ENCODE measurements around the gene SLC30A10.
"Not testable (repeated sequence)": the region's sequence is repeated elsewhere in the genome, so short reads cannot be mapped to it uniquely, and the experiment has no call there.

The SLC30A10 gene

GRCh38 chr1:219888667-219889066 is 39.7 kb downstream of the SLC30A10 start:
- DNase-seq, result not testable (repeated sequence)

- no peak for DNase-seq
Measured at GRCh38 chr1:219885680-219886079, 42.7 kb downstream of the SLC30A10 start.

- DNase-seq, result no peak
Measured at GRCh38 chr1:219883400-219884332, 44.7 kb downstream of the SLC30A10 start.

GRCh38 chr1:219882755-219883154 is 45.6 kb downstream of the SLC30A10 start:
- DNase-seq, result no peak

GRCh38 chr1:219882096-219882495 is 46.3 kb downstream of the SLC30A10 start:
- DNase-seq, result no peak

- no peak for DNase-seq
Measured at GRCh38 chr1:219880765-219881457, 47.4 kb downstream of the SLC30A10 start.

- DNase-seq, result peak; percentile 13
Measured at GRCh38 chr1:219876798-219877209, 51.6 kb downstream of the SLC30A10 start.

- no peak for DNase-seq
Measured at GRCh38 chr1:219875860-219876259, 52.5 kb downstream of the SLC30A10 start.

- not testable (repeated sequence) for DNase-seq
Measured at GRCh38 chr1:219872538-219872937, 55.8 kb downstream of the SLC30A10 start.

GRCh38 chr1:219871427-219872057 is 56.8 kb downstream of the SLC30A10 start:
- no peak for DNase-seq

- DNase-seq, result not testable (repeated sequence)
Measured at GRCh38 chr1:219868615-219869014, 59.7 kb downstream of the SLC30A10 start.
